H1 (cell line): Measurements from ENCODE around the gene RBM8A. TPM values are rescaled to one million over a fixed set of nuclear protein-coding genes. Genes with fewer than 3 reads are reported as not detected.

Source experiments
- CTCF ChIA-PET: fragments of 300-600 bp; sonication (Branson Sonifier 250); formaldehyde crosslinking; loops from one replicate; lab custom pipeline; 2021; ENCODE audit not compliant: partially characterized antibody; lab: Charles Lee
- POLR2A ChIA-PET: fragments of 300-600 bp; sonication (Branson Sonifier 250); formaldehyde crosslinking; loops from one replicate; lab custom pipeline; 2021; ENCODE audit warnings: inconsistent platforms; ENCODE audit not compliant: partially characterized antibody; lab: Charles Lee
- DNase-seq, 2 experiments: peaks; one replicate each; pipeline versions ENCODE4 v3.0.0 to v3.0.0-alpha.2; 2010 to 2022; ENCODE audit warnings: low spot score in 2 of 2, low read depth in 1 of 2, mixed read lengths in 1 of 2
- FAIRE-seq: peaks from 2 replicates; lab custom pipeline; 2011; peaks lifted over from hg19 to GRCh38; lab: Jason Lieb, UNC
- H2AFZ ChIP-seq: 2 replicates; pipeline ENCODE4 v1.8.1; 2012; ENCODE audit warnings: low read length, inconsistent platforms
- H2AK5ac ChIP-seq: 2 replicates; pipeline ENCODE4 v1.6.1; 2013; ENCODE audit warnings: low read depth, low read length
- H2BK120ac ChIP-seq: replicated peaks from 2 replicates; pipeline ENCODE3; 2013; ENCODE audit warnings: low read depth, low read length, inconsistent platforms
- H2BK12ac ChIP-seq: 2 replicates; pipeline ENCODE4 v1.6.1; 2013; ENCODE audit warnings: low read depth, low read length
- H2BK15ac ChIP-seq: 2 replicates; pipeline ENCODE4 v1.6.1; 2013; ENCODE audit warnings: low read length
- H2BK20ac ChIP-seq: 2 replicates; pipeline ENCODE4 v1.6.1; 2013; ENCODE audit warnings: low read length
- H2BK5ac ChIP-seq: 2 replicates; pipeline ENCODE4 v1.6.1; 2013; ENCODE audit warnings: low read depth, low read length
- H3K14ac ChIP-seq: 2 replicates; pipeline ENCODE4 v1.6.1; 2013; ENCODE audit warnings: inconsistent platforms; ENCODE audit not compliant: insufficient read length
- H3K18ac ChIP-seq: 2 replicates; pipeline ENCODE4 v1.6.1; 2013; ENCODE audit warnings: low read length; ENCODE audit errors: extremely low read depth
- H3K23ac ChIP-seq: 2 replicates; pipeline ENCODE4 v1.6.1; 2013; ENCODE audit warnings: inconsistent platforms; ENCODE audit not compliant: insufficient read length
- H3K23me2 ChIP-seq: 2 replicates; pipeline ENCODE4 v1.6.1; 2013; ENCODE audit warnings: low read depth, low read length
- H3K27ac ChIP-seq: 2 replicates; pipeline ENCODE4 v1.6.1; 2011; ENCODE audit warnings: low read depth, low read length, inconsistent platforms
- H3K27me3 ChIP-seq, 4 experiments: replicated peaks in 1 of 4; 1 replicate in 1 of 4; 2 replicates in 3 of 4; pipeline versions ENCODE4 v1.6.1 to v1.8.1; 2011 to 2013; ENCODE audit warnings: low read length in 3 of 4, mild to moderate bottlenecking in 3 of 4, inconsistent platforms in 2 of 4, mixed read lengths in 2 of 4, moderate library complexity in 1 of 4; ENCODE audit not compliant: control insufficient read depth in 3 of 4, insufficient read depth in 3 of 4; ENCODE audit errors: extremely low read depth in 1 of 4
- H3K36me3 ChIP-seq, 4 experiments: 2 replicates each; pipeline versions ENCODE4 v1.6.1 to v1.8.1; 2011 to 2013; ENCODE audit warnings: mild to moderate bottlenecking in 4 of 4, low read length in 3 of 4, moderate library complexity in 2 of 4, control low read depth in 1 of 4, inconsistent platforms in 1 of 4; ENCODE audit not compliant: insufficient read depth in 4 of 4, control insufficient read depth in 2 of 4
- H3K4ac ChIP-seq: replicated peaks from 2 replicates; pipeline ENCODE3; 2013; ENCODE audit warnings: low read length, low read depth, mixed read lengths, inconsistent platforms; ENCODE audit not compliant: insufficient read length
- H3K4me1 ChIP-seq, 4 experiments: replicated peaks in 1 of 4; 1 replicate in 1 of 4; 2 replicates in 3 of 4; pipeline versions ENCODE4 v1.6.1 to v1.8.1; 2011 to 2013; ENCODE audit warnings: low read length in 3 of 4, inconsistent platforms in 2 of 4, mixed read lengths in 1 of 4; ENCODE audit not compliant: insufficient read depth in 4 of 4, control insufficient read depth in 3 of 4
- H3K4me2 ChIP-seq, 2 experiments: 2 replicates each; pipeline versions ENCODE4 v1.6.1 to v1.8.1; 2011 to 2013; ENCODE audit warnings: low read depth in 2 of 2, low read length in 2 of 2, control low read depth in 1 of 2, inconsistent platforms in 1 of 2, mild to moderate bottlenecking in 1 of 2; ENCODE audit not compliant: insufficient read depth in 1 of 2
- H3K4me3 ChIP-seq, 4 experiments: fragments of 200-600, 300-600 bp in 1 of 4; sonication (generic), shearing (Covaris generic), sonication (Bioruptor Twin) in 1 of 4; 2 replicates each; pipeline versions ENCODE4 v1.5.1 to v1.8.1; 2011 to 2016; ENCODE audit warnings: low read length in 4 of 4, low read depth in 3 of 4, control low read depth in 2 of 4, inconsistent platforms in 2 of 4, mild to moderate bottlenecking in 2 of 4, mixed read lengths in 1 of 4, moderate library complexity in 1 of 4; ENCODE audit not compliant: insufficient read depth in 2 of 4; ENCODE audit errors: extremely low read depth in 1 of 4
- H3K56ac ChIP-seq: replicated peaks from 2 replicates; pipeline ENCODE3; 2013; ENCODE audit warnings: low read depth, mild to moderate bottlenecking, mixed read lengths, low read length, inconsistent platforms; ENCODE audit not compliant: insufficient read length
- H3K79me1 ChIP-seq: 2 replicates; pipeline ENCODE4 v1.6.1; 2013; ENCODE audit warnings: low read depth, low read length, control low read depth
- H3K79me2 ChIP-seq, 2 experiments: 2 replicates each; pipeline versions ENCODE4 v1.6.1 to v1.8.1; 2012 to 2013; ENCODE audit warnings: low read length in 2 of 2, mild to moderate bottlenecking in 2 of 2, inconsistent platforms in 1 of 2; ENCODE audit not compliant: insufficient read depth in 2 of 2, control insufficient read depth in 1 of 2
- H3K9ac ChIP-seq, 4 experiments: replicated peaks in 1 of 4; 1 replicate in 1 of 4; 2 replicates in 3 of 4; pipeline versions ENCODE4 v1.6.1 to v1.8.1; 2011 to 2013; ENCODE audit warnings: low read depth in 3 of 4, low read length in 3 of 4, control low read depth in 2 of 4, mild to moderate bottlenecking in 2 of 4, moderate library complexity in 2 of 4, inconsistent platforms in 1 of 4; ENCODE audit errors: extremely low read depth in 1 of 4
- H3K9me3 ChIP-seq, 2 experiments: 2 replicates each; pipeline versions ENCODE4 v1.6.1 to v1.8.1; 2012 to 2013; ENCODE audit warnings: mild to moderate bottlenecking in 2 of 2, moderate library complexity in 2 of 2, control low read depth in 1 of 2, inconsistent platforms in 1 of 2, low read depth in 1 of 2, low read length in 1 of 2, mixed read lengths in 1 of 2; ENCODE audit not compliant: insufficient read depth in 2 of 2
- H4K20me1 ChIP-seq, 2 experiments: replicated peaks in 1 of 2; 2 replicates each; pipeline versions ENCODE3 to v1.8.1; 2011 to 2013; ENCODE audit warnings: inconsistent platforms in 2 of 2, low read length in 2 of 2, mild to moderate bottlenecking in 1 of 2; ENCODE audit not compliant: insufficient read depth in 2 of 2, control insufficient read depth in 1 of 2
- H4K5ac ChIP-seq: 2 replicates; pipeline ENCODE4 v1.6.1; 2013; ENCODE audit warnings: low read length, low read depth, mixed read lengths, inconsistent platforms; ENCODE audit not compliant: insufficient read length
- H4K8ac ChIP-seq: 2 replicates; pipeline ENCODE4 v1.8.0; 2013; ENCODE audit warnings: mild to moderate bottlenecking, moderate library complexity, low read length, inconsistent platforms; ENCODE audit not compliant: insufficient read depth; ENCODE audit errors: extremely low read depth
- H4K91ac ChIP-seq: replicated peaks from 2 replicates; pipeline ENCODE3; 2013; ENCODE audit warnings: low read length, mixed read lengths, inconsistent platforms; ENCODE audit not compliant: insufficient read length
- CEBPB ChIP-seq: IDR thresholded peaks from 2 replicates; pipeline ENCODE4 v1.6.1; 2012; ENCODE audit warnings: low read depth, low read length
- CHD1 ChIP-seq: IDR thresholded peaks from 2 replicates; pipeline ENCODE4 v1.6.1; 2012; ENCODE audit warnings: low read depth, low read length, improper control_type of control experiment
- EP300 ChIP-seq, 2 experiments: IDR thresholded peaks; 1 replicate in 1 of 2; 2 replicates in 1 of 2; pipeline ENCODE4 v1.6.1; 2011 to 2012; ENCODE audit warnings: low read depth in 2 of 2, low read length in 2 of 2, mild to moderate bottlenecking in 2 of 2, borderline replicate concordance in 1 of 2, inconsistent platforms in 1 of 2, moderate library complexity in 1 of 2
- FOSL1 ChIP-seq: IDR thresholded peaks from 2 replicates; pipeline ENCODE4 v1.6.1; 2011; ENCODE audit warnings: mild to moderate bottlenecking, low read depth, low read length, moderate library complexity; ENCODE audit not compliant: insufficient read depth
- GABPA ChIP-seq: IDR thresholded peaks from 2 replicates; pipeline ENCODE4 v1.6.1; 2011; ENCODE audit warnings: mild to moderate bottlenecking, low read length, moderate library complexity, borderline replicate concordance; ENCODE audit not compliant: insufficient read depth
- SAP30 ChIP-seq: fragments of 300-600 bp; sonication (generic); IDR thresholded peaks from 2 replicates; pipeline ENCODE4 v1.7.1; 2012; ENCODE audit warnings: low read length, moderate library complexity, mild to moderate bottlenecking, inconsistent platforms; ENCODE audit not compliant: insufficient read depth, insufficient replicate concordance
- SIN3A ChIP-seq, 2 experiments: IDR thresholded peaks in 1 of 2; conservative IDR thresholded peaks in 1 of 2; 2 replicates each; pipeline ENCODE4 v1.6.1; 2011 to 2012; ENCODE audit warnings: low read length in 2 of 2, improper control_type of control experiment in 1 of 2, low read depth in 1 of 2, mild to moderate bottlenecking in 1 of 2
- SP2 ChIP-seq: IDR thresholded peaks from 2 replicates; pipeline ENCODE4 v1.6.1; 2012; ENCODE audit warnings: mild to moderate bottlenecking, low read length, inconsistent platforms
- SP4 ChIP-seq: IDR thresholded peaks from 2 replicates; pipeline ENCODE4 v1.6.1; 2012; ENCODE audit warnings: low read length, inconsistent platforms
- SRF ChIP-seq: IDR thresholded peaks from 2 replicates; pipeline ENCODE4 v1.6.1; 2011; ENCODE audit warnings: mild to moderate bottlenecking, low read depth, low read length, moderate library complexity
- SUZ12 ChIP-seq: fragments of 200-600 bp; sonication (generic); IDR thresholded peaks from 2 replicates; pipeline ENCODE4 v1.6.1; 2012; ENCODE audit warnings: mild to moderate bottlenecking, inconsistent platforms, low read length, moderate library complexity, mixed read lengths
- TAF7 ChIP-seq: optimal IDR thresholded peaks from 2 replicates; pipeline ENCODE3; 2011; ENCODE audit warnings: low read depth, mild to moderate bottlenecking, inconsistent platforms, low read length, moderate library complexity, borderline replicate concordance
- WGBS, 2 experiments: shearing (Covaris generic) in 1 of 2; methylation state at CpG; one replicate each; pipeline versions ENCODE4 v1.1.6 to v1.1.7; 2013 to 2015; ENCODE audit warnings: low lambda C conversion rate in 2 of 2, mixed read lengths in 2 of 2, inconsistent platforms in 1 of 2, low coverage in 1 of 2, missing lambda C conversion rate in 1 of 2; ENCODE audit not compliant: insufficient replicate concordance in 2 of 2, insufficient coverage in 1 of 2, insufficient read length in 1 of 2; ENCODE audit errors: extremely low coverage in 1 of 2, missing lambda C conversion rate in 1 of 2; 5-methylcytosine and 5-hydroxymethylcytosine counted together
- polyA plus RNA-seq, 7 experiments: library from polyadenylated mRNA; depleted of rRNA in 3 of 7; stranded (reverse) in 5 of 7; unstranded in 2 of 7; fragments of >200 nt in 5 of 7; fragments of 200-250 nt in 2 of 7; gene quantifications; 1 replicate in 5 of 7; 2 replicates in 1 of 7; 4 replicates in 1 of 7; pipeline versions ENCODE4 v1.2.1 to v1.2.3, GENCODE V29; 2011 to 2013; ENCODE audit warnings: missing spikeins in 2 of 7, mixed read lengths in 2 of 7
- total RNA-seq: library from RNA; stranded (reverse); fragmentation: NEBNext Ultra II Directional; extraction: Animal tissue kit (Norgen Biotek cat#: 25700); gene quantifications from 2 replicates; pipeline ENCODE4 v1.2.1, GENCODE V29; 2021
- TF ChIP-seq, protein P1 (sequence below): IDR thresholded peaks from 2 replicates; pipeline ENCODE4 v1.6.1; 2012; ENCODE audit warnings: inconsistent platforms

Gene RBM8A
- total and polyA plus RNA-seq, 2 of the 8 experiments (the other 6 are each of a cell fraction or from before 2014, with no cell fraction given), result 125 to 216 TPM

DNA sequence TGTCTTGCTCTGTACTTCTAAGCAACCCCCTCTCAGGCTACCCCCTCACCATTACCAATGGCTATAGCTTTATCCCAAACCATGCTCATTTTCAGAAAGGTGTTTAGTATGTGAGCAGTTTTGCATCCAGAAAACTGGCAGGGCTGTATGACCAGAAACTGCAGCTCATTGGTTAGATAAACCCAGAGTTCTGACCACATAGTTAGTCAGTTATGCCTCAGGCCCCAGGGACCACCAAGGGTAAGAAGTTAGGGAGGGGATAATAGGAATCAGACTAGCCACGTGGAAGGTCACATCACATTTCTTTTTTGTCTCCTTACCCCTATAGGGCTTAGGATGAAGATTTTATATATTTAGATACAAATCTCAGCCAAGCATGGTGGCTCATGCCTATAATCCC is 18.6 kb downstream of the RBM8A start:
- H3K56ac ChIP-seq, result no peak overlapping the region
- no peak overlapping the region for H3K4ac ChIP-seq
- no peak overlapping the region for H3K27ac ChIP-seq
- H3K18ac ChIP-seq, result no peak overlapping the region
- H2BK20ac ChIP-seq, result no peak overlapping the region
- no peaks in the 10 kb centered on the region for H3K79me2 ChIP-seq
- no peak overlapping the region for H2BK15ac ChIP-seq
- no peak overlapping the region for H3K4me2 ChIP-seq
- WGBS, 2 experiments, result 91% methylated on average over 1 of the region's 1 CpG; no CpG with 5 or more reads in 1 of the 2 experiments
- ChIA-PET POLR2A (interaction anchor here (0.6 to 1.2 kb wide), 6 partner anchors 12 to 68 kb away, joined by 3 to 5 read pairs (median 3); partner anchors contain the start of genes PIAS3 and RBM8A), CTCF (interaction anchor here (0.8 to 15.9 kb wide), 15 partner anchors 10 to 109 kb away, joined by 3 to 146 read pairs (median 6); partner anchors contain the start of genes LIX1L, NUDT17, PEX11B and RBM8A)
- peaks cover 0 to 7% (median 0%) of the 10 kb centered on the region in 4 experiments; a peak in 2 of 8 replicates for H3K36me3 ChIP-seq
- H2BK12ac ChIP-seq, result no peak overlapping the region
- DNase-seq (no peak), FAIRE-seq (no peak)
- no peaks in the 10 kb centered on the region for H4K20me1 ChIP-seq
- no peaks in the 10 kb centered on the region for H3K27me3 ChIP-seq
- H3K14ac ChIP-seq, result no peak overlapping the region
- H3K9me3 ChIP-seq, result no peaks in the 10 kb centered on the region
- no peak overlapping the region for H4K5ac ChIP-seq
- no peak overlapping the region for H2BK120ac ChIP-seq
- peaks cover 2% of the 10 kb centered on the region for H3K23me2 ChIP-seq
- H2AFZ ChIP-seq, result no peak overlapping the region
- no peak overlapping the region for H4K8ac ChIP-seq
- H3K4me3 ChIP-seq, result no peak overlapping the region
- H3K79me1 ChIP-seq, result no peaks in the 10 kb centered on the region
- no peak overlapping the region for H2AK5ac ChIP-seq
- no peak overlapping the region for H3K23ac ChIP-seq
- no peak overlapping the region for H2BK5ac ChIP-seq
- peaks cover 0 to 3% (median 0%) of the 10 kb centered on the region in 4 experiments; a peak in 2 of 7 replicates for H3K4me1 ChIP-seq
- no peak overlapping the region for H4K91ac ChIP-seq
- H3K9ac ChIP-seq, result no peak overlapping the region
- TF ChIP-seq SRF, result no peak
- TF ChIP-seq SUZ12, result no peak
- TF ChIP-seq SIN3A (conservative IDR thresholded peaks at IDR 0.05 in 1 of 2, IDR thresholded peaks at IDR 0.05 in 1 of 2; ENCODE audit: low read depth in 1 of 2, low read length in 2 of 2), result no peak
- no peak for TF ChIP-seq GABPA
- TF ChIP-seq SP4, result no peak
- TF ChIP-seq SAP30, result no peak
- TF ChIP-seq SP2, result no peak
- TF ChIP-seq CHD1, result no peak
- TF ChIP-seq TAF7, result no peak
- TF ChIP-seq, protein P1, sequence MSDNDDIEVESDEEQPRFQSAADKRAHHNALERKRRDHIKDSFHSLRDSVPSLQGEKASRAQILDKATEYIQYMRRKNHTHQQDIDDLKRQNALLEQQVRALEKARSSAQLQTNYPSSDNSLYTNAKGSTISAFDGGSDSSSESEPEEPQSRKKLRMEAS, result no peak
- TF ChIP-seq EP300 (IDR thresholded peaks at IDR 0.05; ENCODE audit: borderline replicate concordance in 1 of 2, low read depth in 2 of 2, low read length in 2 of 2), result no peak
- no peak for TF ChIP-seq FOSL1
- TF ChIP-seq CEBPB, result no peak
